NCI-H2196 (cell line): Measurements from ENCODE around the gene MTM1.
A peak's percentile ranks its signal among the peaks of the same experiment; 100 is the strongest.

Source experiments
- DNase-seq: peaks from one replicate; lab custom pipeline; 2025; ENCODE audit not compliant: unreplicated experiment; lab: John Stamatoyannopoulos, UW

Gene MTM1

DNA sequence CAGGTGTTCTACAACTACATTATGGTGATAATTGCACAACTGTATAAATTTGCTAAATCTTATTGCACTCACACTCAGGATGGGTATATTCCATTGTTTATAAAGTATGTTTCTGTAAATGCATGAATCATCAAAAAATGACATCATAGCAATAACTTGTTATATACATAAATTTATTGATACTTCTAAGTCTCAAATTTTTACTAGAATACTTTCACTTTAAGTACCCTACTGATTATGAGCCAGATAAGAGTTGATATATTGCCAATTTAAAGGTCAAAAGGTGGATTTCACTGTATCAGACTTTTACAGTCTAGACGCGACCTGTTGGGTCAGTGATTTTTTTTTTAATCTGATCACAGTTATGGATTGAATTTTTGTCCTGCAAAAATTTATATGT, 87.4 kb downstream of the MTM1 start:
- DNase-seq: no peak

GRCh38 chrX:150663073-150663472, 94.7 kb downstream of the MTM1 start:
- DNase-seq: no peak

- DNase-seq: peak; percentile 24
Measured at GRCh38 chrX:150664290-150664689, 95.9 kb downstream of the MTM1 start.

DNA sequence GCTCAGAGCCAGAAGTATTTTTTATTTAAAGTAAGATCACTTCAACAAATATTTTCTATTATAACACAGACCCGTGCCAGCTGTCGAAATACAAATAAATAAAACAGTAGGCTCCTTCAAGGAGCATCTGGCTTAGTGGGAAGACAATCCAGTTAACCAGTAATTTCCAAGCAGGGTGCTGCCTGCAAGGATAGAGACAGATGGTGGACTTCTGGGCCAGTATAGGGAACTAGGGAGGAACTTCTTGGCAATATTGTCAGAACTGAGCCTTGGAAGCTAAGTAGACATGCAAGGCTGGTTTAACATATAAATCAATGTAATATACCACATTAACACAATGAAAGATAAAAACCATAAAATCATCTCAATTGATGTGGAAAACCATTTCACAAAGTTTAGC, 107.8 kb downstream of the MTM1 start:
- no peak for DNase-seq

- DNase-seq: peak; percentile 32
Measured at GRCh38 chrX:150680974-150681373, 112.6 kb downstream of the MTM1 start.

DNA sequence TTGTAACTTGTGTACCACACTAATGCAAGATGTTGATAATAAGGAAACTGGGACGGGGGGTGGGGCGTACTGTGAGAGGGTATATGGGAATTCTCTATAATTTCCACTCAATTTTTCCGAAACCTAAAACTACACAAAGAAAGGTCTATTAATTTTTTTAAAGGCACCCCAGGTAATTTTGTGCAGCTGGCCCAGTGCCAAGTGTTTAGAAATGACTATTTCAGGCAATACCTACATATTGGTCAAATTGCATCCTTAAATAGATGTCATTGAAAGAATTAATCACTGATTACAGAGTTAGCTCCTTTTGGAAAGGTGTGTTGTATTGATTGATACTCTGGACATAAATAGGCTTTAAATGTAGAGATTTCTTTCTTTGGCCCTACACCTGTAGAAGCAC, 114.7 kb downstream of the MTM1 start:
- no peak for DNase-seq

DNA sequence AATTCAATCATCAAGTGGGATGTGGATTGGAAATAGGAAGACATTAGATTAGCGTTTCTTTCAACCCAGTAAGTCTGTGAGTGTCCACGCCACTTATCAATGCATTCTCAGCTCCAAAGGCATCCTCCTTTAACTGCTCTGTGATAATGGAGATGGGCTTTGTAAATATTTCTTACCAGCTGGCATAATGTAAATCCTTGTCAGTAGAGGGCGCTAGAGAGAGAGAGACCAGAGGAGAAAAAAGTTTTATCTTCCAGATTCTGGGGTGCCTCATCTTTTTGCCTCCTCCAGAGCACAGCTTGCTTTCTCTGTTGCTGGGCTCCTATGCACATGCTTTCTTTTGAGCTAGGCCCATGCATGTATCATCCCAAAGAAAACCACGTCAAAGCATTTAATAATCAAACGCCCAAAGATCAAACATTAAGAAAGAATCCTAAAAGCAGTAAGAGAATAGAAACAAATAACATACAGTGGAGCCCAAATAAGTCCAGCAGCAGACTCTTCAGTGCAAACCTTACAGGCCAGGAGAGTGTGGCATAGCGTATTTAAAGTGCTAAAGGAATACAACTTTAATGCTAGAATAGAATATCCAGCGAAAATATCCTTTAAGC, 115.2 kb downstream of the MTM1 start:
- peak; percentile 45 for DNase-seq

- no peak for DNase-seq
Measured at GRCh38 chrX:150688911-150689451, 120.6 kb downstream of the MTM1 start.

- DNase-seq: no peak
Measured at GRCh38 chrX:150690126-150690525, 121.7 kb downstream of the MTM1 start.

GRCh38 chrX:150692296-150692695, 123.9 kb downstream of the MTM1 start:
- no peak for DNase-seq

GRCh38 chrX:150692831-150693724, 124.7 kb downstream of the MTM1 start, which contains the start of gene MTMR1:
Gene MTMR1 (plus strand): TSS chrX:150693396. CDS start chrX:150693531, 135 bp downstream.
- DNase-seq: peak; percentile 25

GRCh38 chrX:150693725-150694574, 125.5 kb downstream of the MTM1 start:
- DNase-seq: peak; percentile 70

DNA sequence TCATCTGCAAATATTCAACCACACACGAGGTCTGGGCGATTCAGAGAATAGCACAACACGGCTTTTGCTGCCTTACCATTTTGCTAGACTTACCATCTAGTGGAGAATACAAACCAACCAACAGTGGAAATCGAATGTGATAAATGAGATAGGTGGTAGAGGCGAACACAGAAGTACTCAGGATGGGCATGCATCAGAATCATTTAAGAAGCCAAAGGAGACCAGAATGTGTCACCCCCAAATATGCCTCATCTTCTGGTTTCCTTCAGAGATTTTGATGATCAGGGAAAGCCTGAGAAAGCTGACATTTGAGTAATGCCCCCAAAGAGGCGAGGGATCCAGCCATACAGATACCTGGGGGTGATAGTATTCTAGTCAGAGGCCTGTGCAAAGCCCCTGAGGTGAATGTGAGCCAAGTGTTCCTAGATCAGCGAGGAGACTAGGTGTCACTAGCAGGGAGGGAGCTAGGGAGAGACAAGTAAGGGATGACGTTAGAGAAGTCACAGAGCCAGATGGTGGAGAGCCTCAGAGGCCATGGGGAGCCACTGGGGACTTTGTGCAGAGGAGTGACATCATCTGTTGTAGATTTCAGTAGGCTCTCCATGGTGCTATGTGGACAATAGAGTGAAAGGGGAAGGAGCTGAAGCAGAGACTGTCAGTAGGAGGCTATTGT, 126.5 kb downstream of the MTM1 start:
- no peak for DNase-seq

- DNase-seq: no peak
Measured at GRCh38 chrX:150696331-150696730, 127.9 kb downstream of the MTM1 start.

- no peak for DNase-seq
Measured at GRCh38 chrX:150696866-150697265, 128.4 kb downstream of the MTM1 start.

DNA sequence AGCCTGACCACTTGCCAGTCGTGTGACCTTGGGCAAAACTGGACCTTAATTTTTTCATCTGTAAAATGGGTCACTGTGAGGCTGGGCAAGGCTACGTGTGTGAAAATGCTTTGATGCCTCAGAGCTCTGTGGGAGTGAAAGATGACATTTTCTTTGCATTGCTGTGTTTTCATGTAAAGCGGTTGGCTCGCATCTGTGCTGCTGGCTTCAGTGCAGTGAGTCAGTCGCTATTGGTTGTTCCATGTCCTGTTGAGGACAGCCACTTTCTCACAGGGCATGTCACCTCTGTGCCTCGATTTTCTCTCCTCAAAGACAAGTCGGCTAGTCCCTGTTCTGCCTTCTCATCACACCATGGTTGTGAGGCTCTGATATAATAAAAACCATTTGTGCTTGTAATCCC, 129.2 kb downstream of the MTM1 start:
- DNase-seq: no peak

GRCh38 chrX:150698981-150699380, 130.6 kb downstream of the MTM1 start:
- no peak for DNase-seq

GRCh38 chrX:150700107-150700506, 131.7 kb downstream of the MTM1 start:
- DNase-seq: no peak

- DNase-seq: no peak
Measured at GRCh38 chrX:150701377-150701776, 133.0 kb downstream of the MTM1 start.

- no peak for DNase-seq
Measured at GRCh38 chrX:150702966-150703694, 134.7 kb downstream of the MTM1 start.
